Fibroblast of villous mesenchyme (primary cell): ENCODE data around the gene NDUFB4. TPM values are rescaled to one million over a fixed set of nuclear protein-coding genes. Genes with fewer than 3 reads are reported as not detected.
A peak's percentile ranks its signal among the peaks of the same experiment; 100 is the strongest.

Experiments
- DNase-seq: peaks from one replicate; pipeline ENCODE4 v3.0.0-alpha.2; 2010; ENCODE audit warnings: low read depth
- H3K4me3 ChIP-seq: 2 replicates; pipeline ENCODE4 v1.5.1; 2011; ENCODE audit warnings: low read depth, mild to moderate bottlenecking, low read length
- total RNA-seq: library from RNA; depleted of rRNA; stranded (reverse); fragments of >200 nt; gene quantifications from 2 replicates; pipeline ENCODE4 v1.2.3, GENCODE V29; 2012
- TF ChIP-seq, protein P1 (sequence below): IDR thresholded peaks from 2 replicates; pipeline ENCODE4 v1.5.1; 2012; ENCODE audit warnings: low read depth, mild to moderate bottlenecking, low read length; ENCODE audit not compliant: insufficient read depth

Gene NDUFB4
- total RNA-seq = 41.0 and 45.4 TPM in 2 replicates

DNA sequence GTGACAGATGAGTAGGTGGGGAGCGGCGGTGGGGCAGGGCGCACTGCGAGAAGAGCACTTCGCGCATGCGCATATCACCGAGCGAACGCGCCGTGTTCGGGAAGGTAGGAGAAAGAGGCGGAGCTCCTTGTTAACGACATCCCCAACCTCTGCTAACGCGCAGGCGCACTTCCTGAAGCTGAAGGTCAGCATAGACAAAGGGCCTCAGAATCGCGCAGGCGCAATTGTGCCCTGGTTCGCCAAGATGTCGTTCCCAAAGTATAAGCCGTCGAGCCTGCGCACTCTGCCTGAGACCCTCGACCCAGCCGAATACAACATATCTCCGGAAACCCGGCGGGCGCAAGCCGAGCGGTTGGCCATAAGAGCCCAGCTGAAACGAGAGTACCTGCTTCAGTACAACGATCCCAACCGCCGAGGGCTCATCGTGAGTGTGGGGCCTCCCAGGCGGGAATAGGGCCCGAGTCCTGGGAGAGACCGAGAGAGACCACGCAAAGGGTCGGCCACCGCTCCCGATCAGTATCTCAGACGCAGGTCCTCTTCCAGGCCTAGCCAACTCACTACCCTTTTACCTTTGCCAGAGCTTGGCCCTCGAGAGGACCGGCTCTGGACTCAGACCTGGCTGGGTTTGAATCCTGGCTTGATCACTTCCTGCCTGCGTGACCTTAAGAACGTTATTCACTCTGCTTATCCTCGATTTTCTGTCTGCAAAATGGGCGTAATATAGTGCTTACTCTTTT lies at the start of gene NDUFB4:
TSS of gene NDUFB4 (plus strand) at position 221 of the 737 bp plus-strand sequence. CDS start at position 245, 24 bp downstream.
- DNase-seq = peak; percentile 98
- TF ChIP-seq, protein P1, sequence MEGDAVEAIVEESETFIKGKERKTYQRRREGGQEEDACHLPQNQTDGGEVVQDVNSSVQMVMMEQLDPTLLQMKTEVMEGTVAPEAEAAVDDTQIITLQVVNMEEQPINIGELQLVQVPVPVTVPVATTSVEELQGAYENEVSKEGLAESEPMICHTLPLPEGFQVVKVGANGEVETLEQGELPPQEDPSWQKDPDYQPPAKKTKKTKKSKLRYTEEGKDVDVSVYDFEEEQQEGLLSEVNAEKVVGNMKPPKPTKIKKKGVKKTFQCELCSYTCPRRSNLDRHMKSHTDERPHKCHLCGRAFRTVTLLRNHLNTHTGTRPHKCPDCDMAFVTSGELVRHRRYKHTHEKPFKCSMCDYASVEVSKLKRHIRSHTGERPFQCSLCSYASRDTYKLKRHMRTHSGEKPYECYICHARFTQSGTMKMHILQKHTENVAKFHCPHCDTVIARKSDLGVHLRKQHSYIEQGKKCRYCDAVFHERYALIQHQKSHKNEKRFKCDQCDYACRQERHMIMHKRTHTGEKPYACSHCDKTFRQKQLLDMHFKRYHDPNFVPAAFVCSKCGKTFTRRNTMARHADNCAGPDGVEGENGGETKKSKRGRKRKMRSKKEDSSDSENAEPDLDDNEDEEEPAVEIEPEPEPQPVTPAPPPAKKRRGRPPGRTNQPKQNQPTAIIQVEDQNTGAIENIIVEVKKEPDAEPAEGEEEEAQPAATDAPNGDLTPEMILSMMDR = no peak
- peak within 1 kb of the TSS; percentile 92 for H3K4me3 ChIP-seq

DNA sequence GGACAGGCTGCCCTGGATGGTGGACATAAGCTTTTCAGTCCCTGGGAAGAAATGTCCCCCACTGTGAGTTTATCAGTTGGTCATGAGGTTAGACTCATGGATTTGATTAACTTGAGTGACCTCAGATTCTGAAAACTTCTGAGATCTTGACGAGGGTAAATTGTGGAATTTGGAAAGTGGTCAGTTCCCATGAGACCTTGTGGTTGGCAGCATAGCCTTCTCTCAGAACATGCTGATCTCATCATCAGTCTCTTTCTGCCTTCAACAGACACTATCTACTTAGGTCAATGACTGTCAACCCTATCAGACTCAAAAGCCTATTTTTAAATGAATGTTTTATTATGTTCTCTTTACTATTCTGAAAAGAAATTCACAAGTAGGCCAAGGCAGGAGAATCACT lies 45.6 kb upstream of the NDUFB4 start:
- TF ChIP-seq, protein P1 = no peak
- DNase-seq = peak; percentile 10
- no peak overlapping the region for H3K4me3 ChIP-seq

DNA sequence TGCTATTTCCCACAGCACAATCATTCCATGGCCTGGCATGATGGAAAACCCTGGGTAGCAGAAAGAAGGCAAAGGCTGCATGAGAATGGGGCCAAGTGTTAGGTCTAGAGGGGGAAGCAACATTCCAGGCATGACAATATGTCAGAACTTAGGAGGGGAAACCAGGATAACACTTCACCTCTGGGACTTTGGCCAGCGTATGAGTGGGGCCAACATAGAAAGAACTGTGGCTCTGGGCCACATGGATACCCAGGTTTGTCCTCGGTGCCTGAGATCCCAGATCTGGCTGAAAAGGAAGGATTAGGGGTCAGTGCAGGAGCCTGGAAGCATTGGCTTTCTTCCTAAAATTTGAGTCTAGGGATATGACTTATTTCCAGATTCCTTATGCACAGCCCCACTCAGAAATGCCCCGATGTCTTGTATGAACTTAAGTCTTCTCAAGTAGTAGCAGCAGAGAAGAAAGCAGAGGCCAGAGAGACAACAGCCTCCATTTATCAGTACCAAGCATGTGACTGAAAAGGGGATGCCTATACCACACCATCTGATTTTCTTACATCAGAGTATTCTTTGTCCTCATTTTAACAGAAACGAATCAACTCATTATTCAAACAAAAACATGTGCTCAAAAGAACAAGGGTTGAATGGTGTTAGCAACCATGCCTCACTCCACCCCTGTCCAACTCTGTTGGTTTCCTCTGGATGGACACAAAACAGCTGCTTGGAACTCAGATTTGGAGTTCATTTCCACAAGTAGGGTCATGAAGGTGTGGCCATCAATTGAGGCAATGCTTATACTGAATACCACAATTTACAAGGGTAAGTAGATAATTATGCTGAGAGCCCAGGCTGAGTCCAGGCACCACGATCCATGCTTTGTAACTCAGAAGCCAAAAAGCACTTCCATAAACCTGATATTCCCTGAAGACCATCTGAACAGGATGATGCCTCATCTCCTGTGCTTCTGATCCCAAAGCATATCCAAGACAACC lies 43.7 kb upstream of the NDUFB4 start:
- DNase-seq = no peak
- no peak overlapping the region for H3K4me3 ChIP-seq
- TF ChIP-seq, protein P1 = no peak

DNA sequence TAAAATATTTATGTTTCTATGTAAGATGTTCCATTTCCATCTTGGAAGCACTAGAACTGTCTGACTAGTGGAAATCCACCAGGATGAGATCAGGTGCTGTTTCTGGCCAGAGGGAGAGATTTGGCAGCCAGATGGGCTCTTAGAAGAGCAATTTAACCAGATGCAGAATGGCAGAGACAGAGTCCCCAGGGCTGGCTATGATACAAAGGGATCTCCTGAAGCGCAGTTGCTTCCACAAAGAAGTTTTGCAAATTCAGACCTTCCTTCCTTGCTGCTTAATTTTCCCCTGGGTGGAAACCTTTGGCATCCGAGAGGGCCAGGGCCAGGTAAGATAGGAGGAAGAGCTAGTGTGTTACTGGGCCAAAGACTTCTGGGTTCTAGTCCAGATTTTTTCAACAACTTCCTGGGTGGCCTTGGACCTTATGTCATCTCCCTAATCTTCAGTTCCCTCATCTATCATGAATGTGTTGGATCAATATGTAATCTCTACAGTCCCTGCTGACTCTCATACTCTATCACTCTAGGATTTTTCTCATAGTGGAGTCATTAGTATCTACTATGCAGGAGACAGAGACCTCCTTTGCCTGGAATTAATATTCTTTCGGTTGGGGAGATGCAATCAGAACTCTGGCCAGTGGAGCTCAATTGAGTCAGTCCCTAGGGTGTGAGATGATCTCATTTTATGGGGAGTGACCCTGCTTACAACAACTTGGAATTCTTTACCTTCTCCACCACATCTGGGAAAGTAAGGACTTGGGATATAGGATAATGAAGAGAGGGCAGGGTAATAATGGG lies 41.1 kb upstream of the NDUFB4 start:
- H3K4me3 ChIP-seq = no peak overlapping the region
- no peak for DNase-seq
- TF ChIP-seq, protein P1 = no peak

DNA sequence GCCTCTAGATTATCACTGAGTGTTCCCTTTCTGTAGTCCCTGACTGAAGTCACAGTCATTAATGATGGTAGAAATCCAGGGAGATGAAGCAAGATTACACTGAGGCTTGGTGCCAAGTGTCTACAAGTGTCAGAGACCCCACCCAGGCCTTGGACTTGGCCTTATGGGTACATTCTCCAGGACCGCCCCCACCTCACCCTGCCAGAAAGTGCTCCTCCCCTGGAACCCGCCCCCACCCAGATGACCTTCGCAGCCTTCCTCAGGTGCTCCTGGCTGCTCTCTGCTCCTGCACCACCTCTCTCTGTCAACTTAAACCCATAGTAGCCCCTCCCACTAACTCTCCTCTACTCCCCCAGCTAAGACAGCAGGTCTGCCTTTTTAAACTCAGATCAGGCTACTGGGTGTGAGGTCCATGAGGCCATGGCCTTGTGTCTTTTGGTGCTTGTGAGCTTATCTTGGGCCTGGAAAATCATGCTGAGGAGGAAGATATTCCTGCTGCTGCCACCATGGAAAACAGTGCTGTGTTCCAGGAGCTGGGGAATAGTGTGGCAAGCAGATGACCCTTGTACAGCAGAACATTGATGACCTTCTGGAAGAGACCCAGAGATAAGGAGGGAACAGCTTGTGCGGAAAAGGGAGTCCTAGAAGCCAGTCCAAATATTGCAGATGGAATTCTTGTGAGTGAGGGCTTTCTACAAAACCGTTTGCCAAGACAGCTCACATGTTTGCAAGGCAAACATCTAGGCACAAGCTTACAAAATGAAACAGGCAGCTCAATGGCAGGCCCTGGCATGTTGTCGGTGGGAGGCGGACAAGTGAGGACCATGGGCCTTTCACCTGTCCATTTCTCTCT lies 40.3 kb upstream of the NDUFB4 start:
- TF ChIP-seq, protein P1 = no peak
- H3K4me3 ChIP-seq = no peak overlapping the region
- no peak for DNase-seq
